SK-N-MC (cell line): Measurements from ENCODE around the gene NPBWR2.
"Not testable (repeated sequence)": the region's sequence is repeated elsewhere in the genome, so short reads cannot be mapped to it uniquely, and the experiment has no call there.

ENCODE experiments used
- EZH2 ChIP-seq: fragments of 200-600 bp; sonication (generic); IDR thresholded peaks from one replicate; pipeline ENCODE4 v1.6.1; 2017; ENCODE audit warnings: antibody characterized with exemption
- POLR2AphosphoS5 ChIP-seq: IDR thresholded peaks from 2 replicates; pipeline ENCODE4 v1.6.1; 2012; ENCODE audit warnings: mild to moderate bottlenecking, low read depth, low read length, borderline replicate concordance

DNA sequence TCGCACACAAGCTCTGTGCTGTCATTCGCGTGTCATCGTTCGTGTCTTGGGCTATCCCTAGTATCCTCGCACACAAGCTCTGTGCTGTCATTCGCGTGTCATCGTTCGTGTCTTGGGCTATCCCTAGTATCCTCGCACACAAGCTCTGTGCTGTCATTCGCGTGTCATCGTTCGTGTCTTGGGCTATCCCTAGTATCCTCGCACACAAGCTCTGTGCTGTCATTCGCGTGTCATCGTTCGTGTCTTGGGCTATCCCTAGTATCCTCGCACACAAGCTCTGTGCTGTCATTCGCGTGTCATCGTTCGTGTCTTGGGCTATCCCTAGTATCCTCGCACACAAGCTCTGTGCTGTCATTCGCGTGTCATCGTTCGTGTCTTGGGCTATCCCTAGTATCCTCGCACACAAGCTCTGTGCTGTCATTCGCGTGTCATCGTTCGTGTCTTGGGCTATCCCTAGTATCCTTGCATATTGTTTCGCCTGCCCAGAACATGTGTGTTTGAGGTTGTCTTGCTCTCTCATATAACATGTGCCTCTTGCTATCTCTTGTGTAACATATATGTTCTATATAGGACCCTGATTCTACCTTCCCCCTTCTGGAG is 20.0 kb downstream of the NPBWR2 start:
- TF ChIP-seq POLR2AphosphoS5, EZH2: not testable (repeated sequence)
